GM12878 (cell line): ENCODE data around the gene LRRC3. TPM values are rescaled to one million over a fixed set of nuclear protein-coding genes. Genes with fewer than 3 reads are reported as not detected.

Experiments
- ATAC-seq: fragments of 200-7000 bp; cut with Tn5 transposase; 3 replicates; pipeline ENCODE4 v1.9.1; 2020; ENCODE audit warnings: mild to moderate bottlenecking, moderate library complexity
- BruUV-seq: library from RNA; stranded (reverse); fragments of 400-500 nt; replicated peaks from 2 replicates; lab custom pipeline; 2021; lab: Mats Ljungman, UMichigan
- CTCF ChIA-PET: fragments of 300-600 bp; sonication (Branson Sonifier 250); formaldehyde crosslinking; extraction: SDS; loops from one replicate; lab custom pipeline; 2021; ENCODE audit warnings: inconsistent platforms; lab: Yijun Ruan, JAX
- POLR2A ChIA-PET: fragments of 350-600 bp; formaldehyde crosslinking; extraction: SDS; loops from one replicate; lab custom pipeline; 2021; ENCODE audit warnings: inconsistent platforms; lab: Charles Lee
- RAD21 ChIA-PET: fragments of 300-600 bp; sonication (Branson Sonifier 250); formaldehyde crosslinking; loops from one replicate; lab custom pipeline; 2023; ENCODE audit warnings: antibody characterized with exemption; ENCODE audit not compliant: unreplicated experiment; lab: Charles Lee
- SMC1A ChIA-PET: fragments of 300-600 bp; sonication (Branson Sonifier 250); formaldehyde crosslinking; loops from one replicate; lab custom pipeline; 2023; ENCODE audit not compliant: unreplicated experiment, uncharacterized antibody; lab: Charles Lee
- DNase-seq: peaks from one replicate; pipeline ENCODE4 v3.0.0-alpha.2; 2011; ENCODE audit warnings: low read depth, low spot score
- FAIRE-seq: peaks from 3 replicates; lab custom pipeline; 2011; peaks lifted over from hg19 to GRCh38; lab: Jason Lieb, UNC
- H2AFZ ChIP-seq: 2 replicates; pipeline ENCODE4 v1.6.0; 2011; ENCODE audit warnings: low read depth, low read length, control low read depth; ENCODE audit not compliant: control insufficient read depth
- H3K27ac ChIP-seq: 2 replicates; pipeline ENCODE4 v1.5.1; 2011; ENCODE audit warnings: control low read depth; ENCODE audit not compliant: control insufficient read depth, insufficient read depth
- H3K27me3 ChIP-seq, 2 experiments: replicated peaks in 1 of 2; 2 replicates each; pipeline versions ENCODE4 v1.6.0 to v1.6.1; 2011; ENCODE audit warnings: low read length in 1 of 2; ENCODE audit not compliant: control insufficient read depth in 2 of 2, insufficient read depth in 2 of 2
- H3K36me3 ChIP-seq, 2 experiments: 2 replicates each; pipeline ENCODE4 v1.5.1; 2011; ENCODE audit warnings: low read length in 1 of 2; ENCODE audit not compliant: control insufficient read depth in 2 of 2, insufficient read depth in 2 of 2
- H3K4me1 ChIP-seq: 2 replicates; pipeline ENCODE4 v1.6.1; 2011; ENCODE audit warnings: mild to moderate bottlenecking, low read length, moderate library complexity, mixed read lengths; ENCODE audit not compliant: control insufficient read depth, insufficient read depth
- H3K4me2 ChIP-seq: 2 replicates; pipeline ENCODE4 v1.6.0; 2011; ENCODE audit warnings: control low read depth; ENCODE audit not compliant: control insufficient read depth, insufficient read depth
- H3K4me3 ChIP-seq: fragments of 200-600 bp; sonication (generic); 2 replicates; pipeline ENCODE4 v1.5.1; 2016
- H3K79me2 ChIP-seq: 2 replicates; pipeline ENCODE4 v1.6.0; 2011; ENCODE audit warnings: low read length; ENCODE audit not compliant: control insufficient read depth, insufficient read depth
- H3K9ac ChIP-seq: 2 replicates; pipeline ENCODE4 v1.8.0; 2011; ENCODE audit warnings: low read length, control low read depth, mixed read lengths; ENCODE audit not compliant: control insufficient read depth, insufficient read depth
- H3K9me3 ChIP-seq: replicated peaks from 3 replicates; pipeline ENCODE4 v1.5.1; 2011; ENCODE audit warnings: mild to moderate bottlenecking, low read length; ENCODE audit not compliant: control insufficient read depth, insufficient read depth
- H4K20me1 ChIP-seq: 2 replicates; pipeline ENCODE4 v1.6.0; 2011; ENCODE audit not compliant: control insufficient read depth, insufficient read depth
- CHD4 ChIP-seq: fragments of 200-600 bp; sonication (generic); IDR thresholded peaks from 2 replicates; pipeline ENCODE4 v1.6.1; 2016; ENCODE audit warnings: mild to moderate bottlenecking
- HDAC6 ChIP-seq: fragments of 200-600 bp; sonication (generic); IDR thresholded peaks from one replicate; pipeline ENCODE4 v1.8.0; 2017; ENCODE audit warnings: antibody characterized with exemption; ENCODE audit not compliant: unreplicated experiment
- KDM1A ChIP-seq: fragments of 200-600 bp; sonication (generic); IDR thresholded peaks from 2 replicates; pipeline ENCODE4 v1.6.1; 2016; ENCODE audit warnings: borderline replicate concordance
- MEF2B ChIP-seq: fragments of 450-650 bp; IDR thresholded peaks from 2 replicates; pipeline ENCODE4 v1.6.1; 2018; ENCODE audit warnings: mild to moderate bottlenecking, moderate library complexity; ENCODE audit not compliant: partially characterized antibody, poor library complexity, severe bottlenecking
- MTA3 ChIP-seq: IDR thresholded peaks from 2 replicates; pipeline ENCODE4 v1.6.1; 2012; ENCODE audit warnings: low read length, inconsistent platforms, borderline replicate concordance
- PAX8 ChIP-seq: fragments of 450-650 bp; IDR thresholded peaks from 2 replicates; pipeline ENCODE4 v1.6.1; 2017; ENCODE audit warnings: mild to moderate bottlenecking, moderate library complexity
- SMAD1 ChIP-seq: fragments of 450-650 bp; IDR thresholded peaks from 2 replicates; pipeline ENCODE4 v1.6.1; 2018; ENCODE audit warnings: mild to moderate bottlenecking, low read depth; ENCODE audit not compliant: partially characterized antibody
- STAT3 ChIP-seq: IDR thresholded peaks from 2 replicates; pipeline ENCODE4 v1.6.1; 2011; ENCODE audit warnings: low read depth, low read length, improper control_type of control experiment
- SUZ12 ChIP-seq: fragments of 200-600 bp; sonication (generic); IDR thresholded peaks from one replicate; pipeline ENCODE4 v1.6.1; 2018; ENCODE audit warnings: antibody characterized with exemption, mild to moderate bottlenecking; ENCODE audit not compliant: unreplicated experiment
- WGBS: methylation state at CpG from one replicate; pipeline ENCODE4 v1.1.6; 2016; ENCODE audit warnings: low lambda C conversion rate; ENCODE audit not compliant: insufficient replicate concordance, insufficient coverage; ENCODE audit errors: missing lambda C conversion rate; 5-methylcytosine and 5-hydroxymethylcytosine counted together
- in situ Hi-C: fragments of 300-500 bp; cut with MboI; formaldehyde crosslinking; loops from 9 replicates; pipeline ENCODE4 v1.14.3; 2018; ENCODE audit warnings: mixed read lengths
- intact Hi-C: fragments of 100-400 bp; cut with micrococcal nuclease; formaldehyde crosslinking; loops from one replicate; pipeline ENCODE4 v1.14.2; 2022; ENCODE audit not compliant: unreplicated experiment
- polyA plus RNA-seq, 11 experiments: library from polyadenylated mRNA; depleted of rRNA in 4 of 11; unstranded in 6 of 11; stranded (reverse) in 5 of 11; fragments of >200 nt; fragmentation: Nextera tagmentation in 4 of 11; fragmentation: Illumina TruSeq in 1 of 11; extraction: Ambion mirVana in 4 of 11; extraction: Trizol in 1 of 11; gene quantifications; 1 replicate in 1 of 11; 2 replicates in 10 of 11; pipeline versions ENCODE4 v1.2.1 to v1.2.3, GENCODE V29; 2011 to 2016; ENCODE audit warnings: inconsistent platforms in 2 of 11, missing spikeins in 2 of 11, low read depth in 1 of 11
- total RNA-seq, 4 experiments: library from RNA; depleted of rRNA in 3 of 4; stranded (reverse); fragments of >200 nt in 3 of 4; fragmentation: Illumina TruSeq in 1 of 4; extraction: Trizol in 1 of 4; gene quantifications; 2 replicates each; pipeline versions ENCODE4 v1.2.1 to v1.2.3, GENCODE V29; 2013 to 2021

LRRC3 gene
- total and polyA plus RNA-seq, 10 of the 15 experiments (the other 5 are each of a cell fraction or from before 2014, with no cell fraction given), result 0.02 to 0.31 (median 0.09) TPM; not detected in 1

DNA sequence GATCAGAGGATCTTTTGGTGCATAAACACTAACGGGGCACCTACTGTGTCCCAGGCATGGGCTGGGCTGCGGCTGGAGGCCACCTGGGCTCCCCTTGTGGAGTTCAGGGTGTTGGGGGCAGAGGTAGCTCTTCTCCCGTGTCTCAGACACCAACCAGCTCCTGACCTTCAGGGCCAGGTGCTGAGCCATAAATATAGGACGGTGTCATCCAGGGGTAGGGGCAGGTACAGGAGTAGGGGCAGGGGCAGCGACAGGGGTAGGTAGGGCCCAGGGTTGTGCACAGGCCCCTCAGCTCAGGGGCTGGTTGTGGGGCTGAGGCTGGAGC lies 18.0 kb upstream of the LRRC3 start (continued):
- no peak for TF ChIP-seq HDAC6
- TF ChIP-seq STAT3, result no peak
- no peak for TF ChIP-seq SMAD1
- TF ChIP-seq CHD4, result no peak
- TF ChIP-seq PAX8, result no peak
- no peak for TF ChIP-seq KDM1A

GRCh38 chr21:44437696-44438431 lies 17.4 kb upstream of the LRRC3 start:
- no peaks in the 10 kb centered on the region for H3K9me3 ChIP-seq
- intact Hi-C loops (no loop called here), in situ Hi-C loops (no loop called here)
- ChIA-PET RAD21 (no interaction called here), POLR2A (no interaction called here), SMC1A (no interaction called here), CTCF (no interaction called here)
- no peak overlapping the region for H3K4me2 ChIP-seq
- no peak overlapping the region for H2AFZ ChIP-seq
- no peaks in the 10 kb centered on the region for H3K27me3 ChIP-seq
- no peaks in the 10 kb centered on the region for H4K20me1 ChIP-seq
- no peak overlapping the region for H3K9ac ChIP-seq
- ATAC-seq (no peak), FAIRE-seq (no peak), DNase-seq (no peak)
- TF ChIP-seq SUZ12, result no peak
- TF ChIP-seq MEF2B, result no peak
- TF ChIP-seq MTA3, result no peak
- H3K27ac ChIP-seq, result no peak overlapping the region
- no peaks in the 10 kb centered on the region for H3K4me1 ChIP-seq
- no TSS peak for BruUV-seq
- 80% methylated on average over 16 of the region's 19 CpGs for WGBS
- H3K4me3 ChIP-seq, result no peak overlapping the region
- no peaks in the 10 kb centered on the region for H3K79me2 ChIP-seq
- H3K36me3 ChIP-seq, result no peaks in the 10 kb centered on the region
